SK-N-SH treated with all-trans-retinoic acid at 6 μM for 48 hours (cell line): ENCODE measurements around the gene TAS2R41.

Source experiments
- ARNTL ChIP-seq: fragments of 450-650 bp; formaldehyde crosslinking; IDR thresholded peaks from 2 replicates; pipeline ENCODE4 v1.5.0; 2020; ENCODE audit warnings: low read depth, mild to moderate bottlenecking, moderate library complexity, borderline replicate concordance
- BACH2 ChIP-seq: fragments of 250-450 bp; sonication (Bioruptor Pico); IDR thresholded peaks from 2 replicates; pipeline ENCODE4 v1.9.0; 2021; ENCODE audit warnings: mild to moderate bottlenecking, borderline replicate concordance
- CSDC2 ChIP-seq: fragments of 250-450 bp; sonication (Bioruptor Pico); IDR thresholded peaks from 2 replicates; pipeline ENCODE4 v1.5.0; 2020; ENCODE audit warnings: mild to moderate bottlenecking, moderate library complexity
- ESRRG ChIP-seq: fragments of 250-450 bp; sonication (Bioruptor Pico); IDR thresholded peaks from 2 replicates; pipeline ENCODE4 v1.6.1; 2021; ENCODE audit warnings: mild to moderate bottlenecking
- OSR1 ChIP-seq: fragments of 250-450 bp; sonication (Bioruptor Pico); IDR thresholded peaks from 2 replicates; pipeline ENCODE4 v1.8.0; 2022; ENCODE audit warnings: moderate library complexity, mild to moderate bottlenecking, inconsistent platforms
- POU6F1 ChIP-seq: fragments of 250-450 bp; sonication (Bioruptor Pico); IDR thresholded peaks from 2 replicates; pipeline ENCODE4 v1.8.0; 2021; ENCODE audit warnings: low read depth, mild to moderate bottlenecking, moderate library complexity, borderline replicate concordance
- RARB ChIP-seq: fragments of 250-450 bp; sonication (Bioruptor Pico); IDR thresholded peaks from 2 replicates; pipeline ENCODE4 v1.8.0; 2021; ENCODE audit warnings: mild to moderate bottlenecking, moderate library complexity
- SNAI2 ChIP-seq: fragments of 250-450 bp; sonication (Bioruptor Pico); IDR thresholded peaks from 2 replicates; pipeline ENCODE4 v1.5.0; 2020; ENCODE audit warnings: mild to moderate bottlenecking, moderate library complexity
- TOX ChIP-seq: fragments of 250-450 bp; sonication (Bioruptor Pico); IDR thresholded peaks from 2 replicates; pipeline ENCODE4 v1.8.0; 2021; ENCODE audit warnings: mild to moderate bottlenecking, moderate library complexity, borderline replicate concordance
- ZC3H10 ChIP-seq: fragments of 250-450 bp; sonication (Bioruptor Pico); IDR thresholded peaks from 2 replicates; pipeline ENCODE4 v1.5.1; 2021; ENCODE audit warnings: mild to moderate bottlenecking, moderate library complexity
- ZFP3 ChIP-seq: fragments of 250-450 bp; sonication (Bioruptor Pico); IDR thresholded peaks from 2 replicates; pipeline ENCODE4 v1.5.0; 2020; ENCODE audit warnings: mild to moderate bottlenecking, moderate library complexity
- TF ChIP-seq, protein P1 (sequence below): fragments of 250-450 bp; sonication (Bioruptor Pico); IDR thresholded peaks from 2 replicates; pipeline ENCODE4 v1.5.1; 2020; ENCODE audit warnings: low read depth, mild to moderate bottlenecking, moderate library complexity
- TF ChIP-seq, protein P2 (sequence below): fragments of 250-450 bp; sonication (Bioruptor Pico); IDR thresholded peaks from 2 replicates; pipeline ENCODE4 v1.5.1; 2021; ENCODE audit warnings: mild to moderate bottlenecking, moderate library complexity

GRCh38 chr7:143463957-143464356 is 13.7 kb upstream of the TAS2R41 start:
- TF ChIP-seq, protein P1, sequence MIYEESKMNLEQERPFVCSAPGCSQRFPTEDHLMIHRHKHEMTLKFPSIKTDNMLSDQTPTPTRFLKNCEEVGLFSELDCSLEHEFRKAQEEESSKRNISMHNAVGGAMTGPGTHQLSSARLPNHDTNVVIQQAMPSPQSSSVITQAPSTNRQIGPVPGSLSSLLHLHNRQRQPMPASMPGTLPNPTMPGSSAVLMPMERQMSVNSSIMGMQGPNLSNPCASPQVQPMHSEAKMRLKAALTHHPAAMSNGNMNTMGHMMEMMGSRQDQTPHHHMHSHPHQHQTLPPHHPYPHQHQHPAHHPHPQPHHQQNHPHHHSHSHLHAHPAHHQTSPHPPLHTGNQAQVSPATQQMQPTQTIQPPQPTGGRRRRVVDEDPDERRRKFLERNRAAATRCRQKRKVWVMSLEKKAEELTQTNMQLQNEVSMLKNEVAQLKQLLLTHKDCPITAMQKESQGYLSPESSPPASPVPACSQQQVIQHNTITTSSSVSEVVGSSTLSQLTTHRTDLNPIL (CRISPR knock-in tag): no peak
- TF ChIP-seq RARB (CRISPR knock-in tag): no peak
- TF ChIP-seq CSDC2 (CRISPR knock-in tag): no peak
- TF ChIP-seq ZFP3 (CRISPR knock-in tag): no peak
- TF ChIP-seq ZC3H10 (CRISPR knock-in tag): no peak
- no peak for TF ChIP-seq OSR1 (CRISPR knock-in tag)
- TF ChIP-seq SNAI2: no peak
- no peak for TF ChIP-seq TOX
- TF ChIP-seq, protein P2, sequence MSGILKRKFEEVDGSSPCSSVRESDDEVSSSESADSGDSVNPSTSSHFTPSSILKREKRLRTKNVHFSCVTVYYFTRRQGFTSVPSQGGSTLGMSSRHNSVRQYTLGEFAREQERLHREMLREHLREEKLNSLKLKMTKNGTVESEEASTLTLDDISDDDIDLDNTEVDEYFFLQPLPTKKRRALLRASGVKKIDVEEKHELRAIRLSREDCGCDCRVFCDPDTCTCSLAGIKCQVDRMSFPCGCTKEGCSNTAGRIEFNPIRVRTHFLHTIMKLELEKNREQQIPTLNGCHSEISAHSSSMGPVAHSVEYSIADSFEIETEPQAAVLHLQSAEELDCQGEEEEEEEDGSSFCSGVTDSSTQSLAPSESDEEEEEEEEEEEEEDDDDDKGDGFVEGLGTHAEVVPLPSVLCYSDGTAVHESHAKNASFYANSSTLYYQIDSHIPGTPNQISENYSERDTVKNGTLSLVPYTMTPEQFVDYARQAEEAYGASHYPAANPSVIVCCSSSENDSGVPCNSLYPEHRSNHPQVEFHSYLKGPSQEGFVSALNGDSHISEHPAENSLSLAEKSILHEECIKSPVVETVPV (CRISPR knock-in tag): no peak
- TF ChIP-seq POU6F1 (CRISPR knock-in tag): no peak
- no peak for TF ChIP-seq BACH2 (CRISPR knock-in tag)
- no peak for TF ChIP-seq ARNTL
- TF ChIP-seq ESRRG (CRISPR knock-in tag): no peak
